ENCODE measurements around the gene NAT8L.

GRCh38 chr4:2078584-2078983 is 19.5 kb downstream of the NAT8L start:
- TF ChIP-seq CTCF (IDR thresholded peaks at IDR 0.05) (no peak), POLR2A (IDR thresholded peaks at IDR 0.05) (no peak)
